DOHH2 (cell line): Measurements from ENCODE around the gene PSMA7.
"Not testable (repeated sequence)": the region's sequence is repeated elsewhere in the genome, so short reads cannot be mapped to it uniquely, and the experiment has no call there.

Experiments
- H3F3A ChIP-seq: fragments of 200-600 bp; sonication (generic), shearing (Covaris generic); 2 replicates; pipeline ENCODE4 v1.6.0; 2016; ENCODE audit warnings: antibody characterized with exemption, mild to moderate bottlenecking; ENCODE audit not compliant: control insufficient read depth, insufficient read depth
- H3K27ac ChIP-seq: fragments of 200-600 bp; sonication (generic); 2 replicates; pipeline ENCODE4 v1.5.1; 2014; ENCODE audit warnings: low read depth, mild to moderate bottlenecking, low read length, moderate library complexity
- H3K27me3 ChIP-seq: fragments of 200-600 bp; sonication (generic); 2 replicates; pipeline ENCODE4 v1.6.1; 2014; ENCODE audit warnings: mild to moderate bottlenecking, low read length, mixed read lengths; ENCODE audit not compliant: control insufficient read depth
- H3K36me3 ChIP-seq: fragments of 200-600 bp; sonication (generic); 2 replicates; pipeline ENCODE4 v1.6.1; 2014; ENCODE audit warnings: mild to moderate bottlenecking, low read length, moderate library complexity, mixed read lengths; ENCODE audit not compliant: control insufficient read depth
- H3K4me1 ChIP-seq: fragments of 200-600 bp; sonication (generic); 2 replicates; pipeline ENCODE4 v1.6.1; 2014; ENCODE audit warnings: mild to moderate bottlenecking, low read length, mixed read lengths; ENCODE audit not compliant: control insufficient read depth
- H3K4me2 ChIP-seq: fragments of 200-600 bp; sonication (generic); 2 replicates; pipeline ENCODE4 v1.6.0; 2014; ENCODE audit warnings: mild to moderate bottlenecking, low read length, moderate library complexity
- H3K4me3 ChIP-seq: fragments of 200-600 bp; sonication (generic); 2 replicates; pipeline ENCODE4 v1.5.1; 2014; ENCODE audit warnings: mild to moderate bottlenecking, low read length, mixed read lengths
- H3K79me2 ChIP-seq: fragments of 200-600 bp; sonication (generic); 2 replicates; pipeline ENCODE4 v1.6.1; 2014; ENCODE audit warnings: mild to moderate bottlenecking, low read length, mixed read lengths; ENCODE audit not compliant: control insufficient read depth
- H3K9me2 ChIP-seq: fragments of 200-600 bp; sonication (generic); replicated peaks from 2 replicates; pipeline ENCODE4 v1.6.1; 2014; ENCODE audit warnings: mild to moderate bottlenecking, low read length, mixed read lengths; ENCODE audit not compliant: control insufficient read depth
- H3K9me3 ChIP-seq: fragments of 200-600 bp; sonication (generic); 2 replicates; pipeline ENCODE4 v1.6.1; 2014; ENCODE audit warnings: antibody characterized with exemption, low read length, mixed read lengths; ENCODE audit not compliant: control insufficient read depth, insufficient read depth
- H4K20me1 ChIP-seq: fragments of 200-600 bp; sonication (generic); 2 replicates; pipeline ENCODE4 v1.6.0; 2014; ENCODE audit warnings: low read depth, mild to moderate bottlenecking, antibody characterized with exemption, low read length, moderate library complexity; ENCODE audit not compliant: control insufficient read depth, insufficient read depth
- EZH2phosphoT487 ChIP-seq: fragments of 200-600 bp; sonication (generic); IDR thresholded peaks from 2 replicates; pipeline ENCODE4 v1.6.1; 2017; ENCODE audit warnings: borderline replicate concordance, mild to moderate bottlenecking, antibody characterized with exemption, low read length, moderate library complexity, mixed read lengths
- TF ChIP-seq, protein P1 (sequence below): fragments of 200-600 bp; sonication (generic); IDR thresholded peaks from one replicate; pipeline ENCODE4 v1.5.1; 2014; ENCODE audit warnings: antibody characterized with exemption, mild to moderate bottlenecking, low read depth, low read length; ENCODE audit not compliant: poor library complexity, severe bottlenecking

The PSMA7 gene

DNA sequence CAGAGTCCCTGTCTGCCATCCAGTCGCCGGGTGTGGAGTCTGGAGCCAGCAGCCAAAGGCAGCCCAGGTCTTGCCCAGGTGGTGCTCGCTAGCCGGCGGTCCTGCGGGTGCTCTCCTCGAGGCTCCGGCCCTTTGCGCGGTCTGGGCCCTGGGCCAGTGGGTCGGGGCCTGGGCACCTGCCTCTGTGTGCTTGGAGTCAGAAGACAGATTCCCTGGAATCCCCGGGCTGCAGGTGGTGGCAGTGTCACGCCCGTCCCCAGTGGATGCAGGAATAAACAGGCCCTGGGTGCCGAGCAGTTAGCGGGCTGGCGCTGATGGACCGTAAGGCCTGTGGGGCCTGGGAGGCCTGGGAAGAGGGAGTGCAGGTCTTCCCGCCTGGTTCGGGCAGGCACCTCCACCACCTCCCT is 5.7 kb upstream of the PSMA7 start:
- TF ChIP-seq, protein P1, sequence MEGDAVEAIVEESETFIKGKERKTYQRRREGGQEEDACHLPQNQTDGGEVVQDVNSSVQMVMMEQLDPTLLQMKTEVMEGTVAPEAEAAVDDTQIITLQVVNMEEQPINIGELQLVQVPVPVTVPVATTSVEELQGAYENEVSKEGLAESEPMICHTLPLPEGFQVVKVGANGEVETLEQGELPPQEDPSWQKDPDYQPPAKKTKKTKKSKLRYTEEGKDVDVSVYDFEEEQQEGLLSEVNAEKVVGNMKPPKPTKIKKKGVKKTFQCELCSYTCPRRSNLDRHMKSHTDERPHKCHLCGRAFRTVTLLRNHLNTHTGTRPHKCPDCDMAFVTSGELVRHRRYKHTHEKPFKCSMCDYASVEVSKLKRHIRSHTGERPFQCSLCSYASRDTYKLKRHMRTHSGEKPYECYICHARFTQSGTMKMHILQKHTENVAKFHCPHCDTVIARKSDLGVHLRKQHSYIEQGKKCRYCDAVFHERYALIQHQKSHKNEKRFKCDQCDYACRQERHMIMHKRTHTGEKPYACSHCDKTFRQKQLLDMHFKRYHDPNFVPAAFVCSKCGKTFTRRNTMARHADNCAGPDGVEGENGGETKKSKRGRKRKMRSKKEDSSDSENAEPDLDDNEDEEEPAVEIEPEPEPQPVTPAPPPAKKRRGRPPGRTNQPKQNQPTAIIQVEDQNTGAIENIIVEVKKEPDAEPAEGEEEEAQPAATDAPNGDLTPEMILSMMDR, result no peak
- TF ChIP-seq EZH2phosphoT487, result no peak
- Histone ChIP-seq H3K27me3 (no peaks in the 10 kb centered on the region), H3K27ac (no peak overlapping the region), H3K79me2 (peaks cover 95% of the 10 kb centered on the region), H3K4me1 (peaks cover 10% of the 10 kb centered on the region), H4K20me1 (peaks cover 13% of the 10 kb centered on the region), H3K9me2 (no peaks in the 10 kb centered on the region), H3K36me3 (peaks cover 12% of the 10 kb centered on the region; the same call in 1 of the 2 replicates), H3K4me2 (no peak overlapping the region), H3K4me3 (no peak overlapping the region), H3K9me3 (no peaks in the 10 kb centered on the region), H3F3A (no peaks in the 10 kb centered on the region)

DNA sequence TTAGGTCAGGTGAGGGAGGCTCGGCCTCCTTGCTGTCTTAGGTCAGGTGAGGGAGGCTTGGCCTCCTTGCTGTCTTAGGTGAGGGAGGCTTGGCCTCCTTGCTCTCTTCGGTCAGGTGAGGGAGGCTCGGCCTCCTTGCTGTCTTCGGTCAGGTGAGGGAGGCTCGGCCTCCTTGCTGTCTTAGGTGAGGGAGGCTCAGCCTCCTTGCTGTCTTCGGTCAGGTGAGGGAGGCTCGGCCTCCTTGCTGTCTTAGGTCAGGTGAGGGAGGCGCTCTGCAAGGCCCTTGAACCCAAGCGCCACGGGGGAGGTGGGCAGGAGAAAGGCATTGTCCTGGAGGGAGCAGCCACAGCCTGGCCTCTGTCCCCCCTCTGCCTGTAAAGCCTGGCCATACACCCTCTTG is 5.2 kb upstream of the PSMA7 start:
- H3K4me2 ChIP-seq, H3F3A ChIP-seq, H3K27me3 ChIP-seq, H3K4me3 ChIP-seq, H3K27ac ChIP-seq, H3K9me2 ChIP-seq, H3K9me3 ChIP-seq: not testable (repeated sequence)
- Histone ChIP-seq H3K4me1 (peaks cover 10% of the 10 kb centered on the region), H4K20me1 (peaks cover 13% of the 10 kb centered on the region), H3K79me2 (peaks cover 90% of the 10 kb centered on the region), H3K36me3 (peaks cover 12% of the 10 kb centered on the region; the same call in 1 of the 2 replicates)

DNA sequence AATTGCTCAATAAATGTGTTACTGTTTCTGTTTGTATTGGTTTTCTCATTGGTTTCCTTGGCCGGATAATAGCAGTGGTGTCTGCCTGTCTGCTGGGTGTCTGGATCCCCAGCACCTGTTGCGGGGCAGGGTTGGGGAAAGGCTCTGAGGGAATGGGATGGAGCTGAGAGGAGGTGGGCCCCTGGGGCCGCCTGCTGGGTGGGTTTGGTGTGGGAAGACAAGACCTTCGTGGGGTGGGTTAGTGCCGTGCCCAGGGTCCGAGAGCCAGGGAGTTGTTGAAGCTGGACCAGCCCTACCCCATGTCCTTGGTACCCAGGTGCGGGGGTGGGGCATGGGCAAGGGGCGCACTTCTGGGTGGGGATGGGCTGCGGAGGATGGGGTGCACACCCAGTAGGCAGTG is 4.3 kb upstream of the PSMA7 start:
- H3K36me3 ChIP-seq, result peaks cover 9% of the 10 kb centered on the region
- no peak overlapping the region for H3K27ac ChIP-seq
- H3K4me3 ChIP-seq, result no peak overlapping the region
- H3K27me3 ChIP-seq, result no peaks in the 10 kb centered on the region
- H3K4me2 ChIP-seq, result no peak overlapping the region
- TF ChIP-seq EZH2phosphoT487, result no peak
- TF ChIP-seq, protein P1, result no peak
- H3K79me2 ChIP-seq, result peaks cover 89% of the 10 kb centered on the region
- no peaks in the 10 kb centered on the region for H3K9me3 ChIP-seq
- H3F3A ChIP-seq, result no peaks in the 10 kb centered on the region
- peaks cover 10% of the 10 kb centered on the region for H3K4me1 ChIP-seq
- no peaks in the 10 kb centered on the region for H3K9me2 ChIP-seq
- peaks cover 13% of the 10 kb centered on the region for H4K20me1 ChIP-seq

DNA sequence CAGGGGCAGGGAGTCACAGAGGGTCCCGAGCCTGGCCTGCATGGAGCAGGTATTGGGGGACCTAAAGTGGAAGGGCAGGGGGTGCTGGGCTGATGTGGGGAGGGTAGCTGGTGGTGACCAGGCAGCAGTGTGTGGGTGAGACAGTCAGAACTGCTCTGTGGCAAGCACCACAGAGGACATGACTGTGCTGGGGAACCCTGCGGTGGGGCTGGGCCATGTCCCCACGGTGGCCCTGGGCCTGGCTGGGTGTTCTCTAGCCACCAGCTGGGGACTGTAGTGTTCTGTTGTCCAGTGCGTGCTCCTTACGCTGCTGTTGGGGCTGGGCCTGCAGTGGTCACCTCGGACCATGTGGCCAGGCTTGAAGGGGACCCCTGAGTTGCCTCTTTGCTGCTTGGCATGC is 3.9 kb upstream of the PSMA7 start:
- Histone ChIP-seq H3F3A (no peaks in the 10 kb centered on the region), H3K27me3 (no peaks in the 10 kb centered on the region)

More for the DNA sequence above, 3.9 kb upstream of the PSMA7 start:
- TF ChIP-seq, protein P1, result no peak
- TF ChIP-seq EZH2phosphoT487, result no peak
- peaks cover 11% of the 10 kb centered on the region for H3K36me3 ChIP-seq
- peaks cover 89% of the 10 kb centered on the region for H3K79me2 ChIP-seq
- no peak overlapping the region for H3K4me2 ChIP-seq
- no peaks in the 10 kb centered on the region for H3K9me2 ChIP-seq
- no peak overlapping the region for H3K4me3 ChIP-seq
- H4K20me1 ChIP-seq, result peaks cover 14% of the 10 kb centered on the region
- no peaks in the 10 kb centered on the region for H3K9me3 ChIP-seq
- H3K4me1 ChIP-seq, result peaks cover 10% of the 10 kb centered on the region
- H3K27ac ChIP-seq, result no peak overlapping the region
